Measurements from ENCODE around the gene ZC3H18.

DNA sequence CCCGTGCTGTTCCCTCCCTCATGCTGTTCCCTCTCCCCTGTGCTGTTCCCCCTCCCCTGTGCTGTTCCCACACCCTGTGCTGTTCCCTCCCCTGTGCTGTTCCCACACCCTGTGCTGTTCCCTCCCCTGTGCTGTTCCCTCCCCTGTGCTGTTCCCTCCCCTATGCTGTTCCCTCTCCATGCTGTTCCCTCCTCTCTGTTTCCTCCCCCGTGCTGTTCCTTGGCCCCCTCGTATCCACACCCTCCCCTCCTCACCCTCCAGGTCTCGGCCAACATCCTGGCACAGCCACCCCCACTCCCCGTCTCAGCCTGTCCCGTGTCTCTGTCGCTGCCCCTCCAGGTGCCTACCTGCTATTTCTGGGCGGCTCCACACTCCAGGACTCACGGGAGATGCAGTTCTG is 48.5 kb upstream of the ZC3H18 start:
- TF ChIP-seq POLR2A (IDR thresholded peaks at IDR 0.05) (no peak), POLR2AphosphoS5 (IDR thresholded peaks at IDR 0.05) (no peak)
- TF ChIP-seq, protein P1, sequence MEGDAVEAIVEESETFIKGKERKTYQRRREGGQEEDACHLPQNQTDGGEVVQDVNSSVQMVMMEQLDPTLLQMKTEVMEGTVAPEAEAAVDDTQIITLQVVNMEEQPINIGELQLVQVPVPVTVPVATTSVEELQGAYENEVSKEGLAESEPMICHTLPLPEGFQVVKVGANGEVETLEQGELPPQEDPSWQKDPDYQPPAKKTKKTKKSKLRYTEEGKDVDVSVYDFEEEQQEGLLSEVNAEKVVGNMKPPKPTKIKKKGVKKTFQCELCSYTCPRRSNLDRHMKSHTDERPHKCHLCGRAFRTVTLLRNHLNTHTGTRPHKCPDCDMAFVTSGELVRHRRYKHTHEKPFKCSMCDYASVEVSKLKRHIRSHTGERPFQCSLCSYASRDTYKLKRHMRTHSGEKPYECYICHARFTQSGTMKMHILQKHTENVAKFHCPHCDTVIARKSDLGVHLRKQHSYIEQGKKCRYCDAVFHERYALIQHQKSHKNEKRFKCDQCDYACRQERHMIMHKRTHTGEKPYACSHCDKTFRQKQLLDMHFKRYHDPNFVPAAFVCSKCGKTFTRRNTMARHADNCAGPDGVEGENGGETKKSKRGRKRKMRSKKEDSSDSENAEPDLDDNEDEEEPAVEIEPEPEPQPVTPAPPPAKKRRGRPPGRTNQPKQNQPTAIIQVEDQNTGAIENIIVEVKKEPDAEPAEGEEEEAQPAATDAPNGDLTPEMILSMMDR (IDR thresholded peaks at IDR 0.05) = no peak
